ENCODE results near the gene USP20.

USP20 gene

GRCh38 chr9:129898185-129898584 lies 62.9 kb downstream of the USP20 start (continued):
- TF ChIP-seq, protein P1, sequence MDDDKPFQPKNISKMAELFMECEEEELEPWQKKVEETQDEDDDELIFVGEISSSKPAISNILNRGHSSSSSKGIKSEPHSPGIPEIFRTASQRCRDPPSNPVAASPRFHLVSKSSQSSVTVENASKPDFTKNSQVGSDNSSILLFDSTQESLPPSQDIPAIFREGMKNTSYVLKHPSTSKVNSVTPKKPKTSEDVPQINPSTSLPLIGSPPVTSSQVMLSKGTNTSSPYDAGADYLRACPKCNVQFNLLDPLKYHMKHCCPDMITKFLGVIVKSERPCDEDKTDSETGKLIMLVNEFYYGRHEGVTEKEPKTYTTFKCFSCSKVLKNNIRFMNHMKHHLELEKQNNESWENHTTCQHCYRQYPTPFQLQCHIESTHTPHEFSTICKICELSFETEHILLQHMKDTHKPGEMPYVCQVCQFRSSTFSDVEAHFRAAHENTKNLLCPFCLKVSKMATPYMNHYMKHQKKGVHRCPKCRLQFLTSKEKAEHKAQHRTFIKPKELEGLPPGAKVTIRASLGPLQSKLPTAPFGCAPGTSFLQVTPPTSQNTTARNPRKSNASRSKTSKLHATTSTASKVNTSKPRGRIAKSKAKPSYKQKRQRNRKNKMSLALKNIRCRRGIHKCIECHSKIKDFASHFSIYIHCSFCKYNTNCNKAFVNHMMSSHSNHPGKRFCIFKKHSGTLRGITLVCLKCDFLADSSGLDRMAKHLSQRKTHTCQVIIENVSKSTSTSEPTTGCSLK (tag by site-specific recombination; IDR thresholded peaks at IDR 0.05): no peak
- TF ChIP-seq ZSCAN18 (tag by site-specific recombination; IDR thresholded peaks at IDR 0.05) (no peak), KLF9 (tag by site-specific recombination; IDR thresholded peaks at IDR 0.05; ENCODE audit: low read depth) (peak; percentile 64), TRIM28 (IDR thresholded peaks at IDR 0.05; ENCODE audit: borderline replicate concordance, low read length) (no peak), ZNF621 (tag by site-specific recombination; IDR thresholded peaks at IDR 0.05) (no peak), EGR2 (tag by site-specific recombination; IDR thresholded peaks at IDR 0.05; ENCODE audit: low read depth) (no peak), ZNF791 (tag by site-specific recombination; IDR thresholded peaks at IDR 0.05) (no peak)
- TF ChIP-seq, protein P2, sequence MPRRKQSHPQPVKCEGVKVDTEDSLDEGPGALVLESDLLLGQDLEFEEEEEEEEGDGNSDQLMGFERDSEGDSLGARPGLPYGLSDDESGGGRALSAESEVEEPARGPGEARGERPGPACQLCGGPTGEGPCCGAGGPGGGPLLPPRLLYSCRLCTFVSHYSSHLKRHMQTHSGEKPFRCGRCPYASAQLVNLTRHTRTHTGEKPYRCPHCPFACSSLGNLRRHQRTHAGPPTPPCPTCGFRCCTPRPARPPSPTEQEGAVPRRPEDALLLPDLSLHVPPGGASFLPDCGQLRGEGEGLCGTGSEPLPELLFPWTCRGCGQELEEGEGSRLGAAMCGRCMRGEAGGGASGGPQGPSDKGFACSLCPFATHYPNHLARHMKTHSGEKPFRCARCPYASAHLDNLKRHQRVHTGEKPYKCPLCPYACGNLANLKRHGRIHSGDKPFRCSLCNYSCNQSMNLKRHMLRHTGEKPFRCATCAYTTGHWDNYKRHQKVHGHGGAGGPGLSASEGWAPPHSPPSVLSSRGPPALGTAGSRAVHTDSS (tag by site-specific recombination; IDR thresholded peaks at IDR 0.05): no peak

DNA sequence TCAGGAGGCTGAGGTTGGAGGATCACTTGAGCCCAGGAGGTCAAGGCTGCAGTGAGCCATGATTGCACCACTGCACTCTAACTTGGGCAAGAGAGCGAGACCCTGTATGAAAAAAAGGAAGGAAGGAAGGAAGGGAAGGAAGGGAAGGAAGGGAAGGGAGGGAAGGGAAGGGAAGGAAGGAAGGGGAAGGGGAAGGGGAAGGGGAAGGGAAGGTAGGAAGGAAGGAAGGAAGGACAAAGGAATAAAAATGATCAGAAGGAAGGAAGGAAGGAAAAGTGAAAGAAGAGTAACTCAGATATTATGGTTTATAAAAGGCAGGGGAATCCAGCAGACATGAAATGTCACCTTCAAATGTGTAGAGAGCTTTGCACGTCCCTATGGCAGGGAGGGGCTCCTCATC lies 64.4 kb downstream of the USP20 start:
- CTCF ChIA-PET: no interaction called here
- H3K27ac ChIP-seq (ENCODE audit: extremely low read depth, low read depth, low read length): no peak overlapping the region
- POLR2A ChIA-PET: no interaction called here

DNA sequence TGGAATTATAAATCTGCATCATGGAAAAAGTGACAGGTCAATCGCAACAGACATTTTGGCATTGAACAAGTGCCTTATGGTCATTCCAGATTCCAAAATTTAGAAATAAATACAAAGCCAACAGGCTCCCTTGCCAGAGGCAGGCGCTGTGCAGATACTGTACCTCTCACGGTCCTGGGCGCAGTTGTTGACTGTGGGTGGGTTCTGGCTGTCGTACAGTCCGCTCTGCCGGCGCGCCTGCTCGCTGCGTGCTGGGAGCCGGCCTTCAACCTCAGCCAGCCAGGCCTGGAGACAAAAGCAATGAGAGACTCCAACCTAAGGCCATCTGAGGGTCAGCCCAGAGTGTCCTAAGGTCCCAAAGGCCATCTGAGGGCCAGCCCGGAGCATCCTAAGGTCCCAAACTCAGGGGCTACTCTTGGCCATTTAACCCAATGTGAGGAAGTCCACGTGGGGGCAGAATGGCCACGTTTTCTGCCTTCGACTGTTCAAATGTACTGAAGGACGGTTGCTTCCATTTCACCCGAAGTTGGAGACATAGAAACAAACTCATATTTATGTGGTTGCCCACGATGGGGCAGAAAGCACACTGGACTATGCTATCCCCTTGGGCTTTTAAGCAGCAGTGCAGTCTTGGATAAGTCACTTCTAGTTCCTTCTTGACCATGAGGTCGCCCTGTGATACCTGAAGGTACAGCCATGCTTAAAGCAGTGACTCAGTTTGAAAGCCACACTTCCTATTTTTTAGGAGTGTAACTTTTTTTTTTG lies 65.2 kb downstream of the USP20 start:
- H3K4me1 ChIP-seq (ENCODE audit: control insufficient read depth, insufficient read depth, low read length): no peaks in the 10 kb centered on the region
- H3K36me3 ChIP-seq (ENCODE audit: control insufficient read depth in 2 of 2, insufficient read depth in 1 of 2, low read length in 2 of 2): peaks cover 0 to 47% of the 10 kb centered on the region in 2 experiments; a peak in 2 of 3 replicates
- POLR2A ChIA-PET: no interaction called here
- CTCF ChIA-PET: interaction anchor here (0.7 kb wide), 1 partner anchor 1701 kb away, joined by 4 read pairs; no protein-coding TSS in a partner anchor
- no peak overlapping the region for H3K4me3 ChIP-seq (ENCODE audit: low read depth, low read length)
- H3K27ac ChIP-seq (ENCODE audit: extremely low read depth, low read depth, low read length): no peak overlapping the region
- TF ChIP-seq ZNF10 (tag by site-specific recombination; IDR thresholded peaks at IDR 0.05) (no peak), WT1 (tag by site-specific recombination; IDR thresholded peaks at IDR 0.05) (no peak), ZNF23 (tag by site-specific recombination; IDR thresholded peaks at IDR 0.05; ENCODE audit: borderline replicate concordance) (no peak), ZNF26 (tag by site-specific recombination; IDR thresholded peaks at IDR 0.05) (no peak), ZNF518A (tag by site-specific recombination; conservative IDR thresholded peaks at IDR 0.05; ENCODE audit: low read depth) (no peak), GLI2 (tag by site-specific recombination; IDR thresholded peaks at IDR 0.05; ENCODE audit: borderline replicate concordance, low read depth) (no peak)
- TF ChIP-seq, protein P3, sequence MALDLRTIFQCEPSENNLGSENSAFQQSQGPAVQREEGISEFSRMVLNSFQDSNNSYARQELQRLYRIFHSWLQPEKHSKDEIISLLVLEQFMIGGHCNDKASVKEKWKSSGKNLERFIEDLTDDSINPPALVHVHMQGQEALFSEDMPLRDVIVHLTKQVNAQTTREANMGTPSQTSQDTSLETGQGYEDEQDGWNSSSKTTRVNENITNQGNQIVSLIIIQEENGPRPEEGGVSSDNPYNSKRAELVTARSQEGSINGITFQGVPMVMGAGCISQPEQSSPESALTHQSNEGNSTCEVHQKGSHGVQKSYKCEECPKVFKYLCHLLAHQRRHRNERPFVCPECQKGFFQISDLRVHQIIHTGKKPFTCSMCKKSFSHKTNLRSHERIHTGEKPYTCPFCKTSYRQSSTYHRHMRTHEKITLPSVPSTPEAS (tag by site-specific recombination; IDR thresholded peaks at IDR 0.05): no peak
- TF ChIP-seq, protein P4, sequence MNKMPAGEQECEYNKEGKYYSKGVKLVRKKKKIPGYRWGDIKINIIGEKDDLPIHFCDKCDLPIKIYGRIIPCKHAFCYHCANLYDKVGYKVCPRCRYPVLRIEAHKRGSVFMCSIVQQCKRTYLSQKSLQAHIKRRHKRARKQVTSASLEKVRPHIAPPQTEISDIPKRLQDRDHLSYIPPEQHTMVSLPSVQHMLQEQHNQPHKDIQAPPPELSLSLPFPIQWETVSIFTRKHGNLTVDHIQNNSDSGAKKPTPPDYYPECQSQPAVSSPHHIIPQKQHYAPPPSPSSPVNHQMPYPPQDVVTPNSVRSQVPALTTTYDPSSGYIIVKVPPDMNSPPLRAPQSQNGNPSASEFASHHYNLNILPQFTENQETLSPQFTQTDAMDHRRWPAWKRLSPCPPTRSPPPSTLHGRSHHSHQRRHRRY (tag by site-specific recombination; IDR thresholded peaks at IDR 0.05): no peak
- no peaks in the 10 kb centered on the region for H3K9me3 ChIP-seq (ENCODE audit: control insufficient read depth, insufficient read depth, low read depth, low read length)

More for the DNA sequence above, 64.4 kb downstream of the USP20 start:
- Histone ChIP-seq H3K4me3 (ENCODE audit: low read depth, low read length) (no peak overlapping the region), H3K9me3 (ENCODE audit: control insufficient read depth, insufficient read depth, low read depth, low read length) (no peaks in the 10 kb centered on the region), H3K36me3 (ENCODE audit: control insufficient read depth in 2 of 2, insufficient read depth in 1 of 2, low read length in 2 of 2) (peaks cover 0 to 54% of the 10 kb centered on the region in 2 experiments; a peak in 2 of 3 replicates), H3K4me1 (ENCODE audit: control insufficient read depth, insufficient read depth, low read length) (no peaks in the 10 kb centered on the region)
- TF ChIP-seq ZNF366 (tag by site-specific recombination; conservative IDR thresholded peaks at IDR 0.05) (peak; percentile 79), ZNF664 (tag by site-specific recombination; IDR thresholded peaks at IDR 0.05) (no peak)

Measured in HEK293 (cell line).